Endothelial cell of umbilical vein (primary cell): ENCODE data around the gene SIM2. TPM values are rescaled to one million over a fixed set of nuclear protein-coding genes. Genes with fewer than 3 reads are reported as not detected.

Experiments
- BruUV-seq: library from RNA; stranded (reverse); fragments of 400-500 nt; replicated peaks from 2 replicates; lab custom pipeline; 2021; lab: Mats Ljungman, UMichigan
- CTCF ChIA-PET: fragments of 300-600, 350-600 bp; sonication (Branson Sonifier 250); formaldehyde crosslinking; loops from one replicate; lab custom pipeline; 2021; ENCODE audit warnings: antibody characterized with exemption, inconsistent platforms; lab: Charles Lee
- POLR2A ChIA-PET: fragments of 300-600, 350-600 bp; sonication (Branson Sonifier 250); formaldehyde crosslinking; loops from one replicate; lab custom pipeline; 2021; ENCODE audit warnings: antibody characterized with exemption, inconsistent platforms; lab: Charles Lee
- DNase-seq: peaks from one replicate; pipeline ENCODE4 v3.0.0-alpha.2; 2011; ENCODE audit warnings: low read depth, low spot score
- FAIRE-seq: peaks from 2 replicates; lab custom pipeline; 2011; peaks lifted over from hg19 to GRCh38; lab: Jason Lieb, UNC
- H2AFZ ChIP-seq: 2 replicates; pipeline ENCODE4 v1.6.0; 2012; ENCODE audit warnings: low read depth, low read length, control low read depth, inconsistent platforms
- H3K27ac ChIP-seq: 2 replicates; pipeline ENCODE4 v1.5.1; 2011; ENCODE audit warnings: low read depth, mild to moderate bottlenecking, control low read depth, low read length, moderate library complexity; ENCODE audit not compliant: insufficient read depth
- H3K27me3 ChIP-seq, 2 experiments: 2 replicates each; pipeline versions ENCODE4 v1.6.0 to v1.6.1; 2011; ENCODE audit warnings: low read length in 2 of 2, mixed read lengths in 1 of 2; ENCODE audit not compliant: control insufficient read depth in 2 of 2, insufficient read depth in 2 of 2
- H3K36me3 ChIP-seq, 2 experiments: 2 replicates in 1 of 2; 3 replicates in 1 of 2; pipeline ENCODE4 v1.5.1; 2011; ENCODE audit warnings: low read length in 2 of 2, mild to moderate bottlenecking in 1 of 2, moderate library complexity in 1 of 2; ENCODE audit not compliant: control insufficient read depth in 2 of 2, insufficient read depth in 2 of 2; ENCODE audit errors: extremely low read depth in 1 of 2
- H3K4me1 ChIP-seq: 3 replicates; pipeline ENCODE4 v1.5.1; 2011; ENCODE audit warnings: mild to moderate bottlenecking, low read length; ENCODE audit not compliant: control insufficient read depth, insufficient read depth; ENCODE audit errors: extremely low read depth
- H3K4me2 ChIP-seq: 2 replicates; pipeline ENCODE4 v1.6.1; 2011; ENCODE audit warnings: low read length, control low read depth, mixed read lengths; ENCODE audit not compliant: insufficient read depth
- H3K4me3 ChIP-seq, 3 experiments: fragments of 200-600 bp in 1 of 3; sonication (generic), shearing (Covaris generic) in 1 of 3; replicated peaks in 1 of 3; 2 replicates each; pipeline ENCODE4 v1.5.1; 2011 to 2016; ENCODE audit warnings: control low read depth in 3 of 3, low read length in 3 of 3, mild to moderate bottlenecking in 2 of 3, inconsistent platforms in 1 of 3, low read depth in 1 of 3, moderate library complexity in 1 of 3; ENCODE audit not compliant: insufficient read depth in 1 of 3
- H3K79me2 ChIP-seq: 2 replicates; pipeline ENCODE4 v1.6.0; 2012; ENCODE audit warnings: low read length, inconsistent platforms; ENCODE audit not compliant: control insufficient read depth, insufficient read depth
- H3K9ac ChIP-seq: replicated peaks from 2 replicates; pipeline ENCODE3; 2011; ENCODE audit warnings: low read length, control low read depth; ENCODE audit not compliant: insufficient read depth; ENCODE audit errors: extremely low read depth
- H3K9me1 ChIP-seq: replicated peaks from 3 replicates; pipeline ENCODE4 v1.6.0; 2011; ENCODE audit warnings: mild to moderate bottlenecking, low read length; ENCODE audit not compliant: control insufficient read depth, insufficient read depth; ENCODE audit errors: extremely low read depth
- H3K9me3 ChIP-seq: replicated peaks from 2 replicates; pipeline ENCODE4 v1.5.1; 2012; ENCODE audit warnings: low read length, inconsistent platforms; ENCODE audit not compliant: control insufficient read depth, insufficient read depth
- H4K20me1 ChIP-seq: replicated peaks from 2 replicates; pipeline ENCODE3; 2011; ENCODE audit warnings: mild to moderate bottlenecking, low read length; ENCODE audit not compliant: control insufficient read depth, insufficient read depth; ENCODE audit errors: extremely low read depth
- EZH2 ChIP-seq: IDR thresholded peaks from 2 replicates; pipeline ENCODE4 v1.6.1; 2012; ENCODE audit warnings: borderline replicate concordance, low read depth, mild to moderate bottlenecking, moderate library complexity, low read length, inconsistent platforms; ENCODE audit not compliant: severe bottlenecking
- FOS ChIP-seq: IDR thresholded peaks from 2 replicates; pipeline ENCODE4 v1.6.1; 2011; ENCODE audit warnings: mild to moderate bottlenecking, low read length, moderate library complexity, borderline replicate concordance; ENCODE audit not compliant: insufficient read depth
- GATA2 ChIP-seq: IDR thresholded peaks from 2 replicates; pipeline ENCODE4 v1.7.0; 2011; ENCODE audit warnings: low read depth, mild to moderate bottlenecking, moderate library complexity, mixed read lengths, low read length; ENCODE audit not compliant: insufficient read length, insufficient read depth
- JUN ChIP-seq: IDR thresholded peaks from 2 replicates; pipeline ENCODE4 v1.6.1; 2011; ENCODE audit warnings: borderline replicate concordance, low read depth; ENCODE audit not compliant: insufficient read length, insufficient read depth
- MYC ChIP-seq: IDR thresholded peaks from one replicate; pipeline ENCODE4 v1.6.1; 2011; ENCODE audit warnings: mild to moderate bottlenecking, low read depth, low read length
- POLR2A ChIP-seq: IDR thresholded peaks from 2 replicates; pipeline ENCODE4 v1.6.1; 2012; ENCODE audit warnings: low read depth, mild to moderate bottlenecking, control low read depth, low read length
- POLR2AphosphoS5 ChIP-seq: IDR thresholded peaks from 2 replicates; pipeline ENCODE4 v1.6.1; 2012; ENCODE audit warnings: low read depth, mild to moderate bottlenecking, control low read depth, low read length, moderate library complexity; ENCODE audit not compliant: insufficient read depth
- dilution Hi-C: fragments of 300-500 bp; cut with MboI; formaldehyde crosslinking; loops from one replicate; pipeline ENCODE4 v1.15.0; 2019; ENCODE audit warnings: low sequenced_read_pairs; ENCODE audit not compliant: extremely low pct_ligation_motif_present
- intact Hi-C: fragments of 100-400 bp; cut with micrococcal nuclease; formaldehyde crosslinking; loops from one replicate; pipeline ENCODE4 v1.10.0; 2022
- polyA plus RNA-seq, 4 experiments: library from polyadenylated mRNA; depleted of rRNA in 3 of 4; stranded (reverse) in 3 of 4; unstranded in 1 of 4; fragments of >200 nt; gene quantifications; 2 replicates each; pipeline versions ENCODE4 v1.2.1 to v1.2.3, GENCODE V29; 2011 to 2012; ENCODE audit warnings: missing spikeins in 1 of 4
- total RNA-seq: library from RNA; stranded (reverse); gene quantifications from 2 replicates; pipeline ENCODE4 v1.2.3, GENCODE V29; 2021
- TF ChIP-seq, protein P1 (sequence below): IDR thresholded peaks from 2 replicates; pipeline ENCODE4 v1.6.1; 2011; ENCODE audit not compliant: insufficient read depth, insufficient read length
- TF ChIP-seq, protein P2 (sequence below), 2 donors: IDR thresholded peaks; 1 replicate in 1 of 2; 2 replicates in 1 of 2; pipeline ENCODE4 v1.5.1; 2011; ENCODE audit warnings: low read length in 2 of 2, mild to moderate bottlenecking in 2 of 2, moderate library complexity in 2 of 2, control low read depth in 1 of 2, inconsistent platforms in 1 of 2, low read depth in 1 of 2; ENCODE audit not compliant: insufficient read depth in 1 of 2; ENCODE audit errors: extremely low read depth in 1 of 2

SIM2 gene
- total and polyA plus RNA-seq, 2 donors (not counting 3 experiments of a cell fraction or from before 2014, with no cell fraction given): not detected

GRCh38 chr21:36702622-36702968 lies 3.7 kb downstream of the SIM2 start:
- Histone ChIP-seq H2AFZ (no peak overlapping the region), H3K4me2 (no peak overlapping the region), H3K36me3 (no peaks in the 10 kb centered on the region), H3K27me3 (peaks cover 89 to 98% of the 10 kb centered on the region in 2 experiments), H3K4me3 (no peak overlapping the region), H3K9me3 (no peaks in the 10 kb centered on the region), H3K9ac (no peak overlapping the region), H3K79me2 (no peaks in the 10 kb centered on the region), H3K4me1 (peaks cover 23% of the 10 kb centered on the region), H3K9me1 (no peaks in the 10 kb centered on the region), H3K27ac (no peak overlapping the region), H4K20me1 (no peaks in the 10 kb centered on the region)
- BruUV-seq: no TSS peak
- POLR2A ChIA-PET: no interaction called here
- dilution Hi-C loops (no loop called here), intact Hi-C loops (no loop called here)
- no peak for FAIRE-seq
- TF ChIP-seq POLR2AphosphoS5 (no peak), FOS (no peak), POLR2A (no peak), MYC (no peak), JUN (no peak), GATA2 (no peak), EZH2 (no peak)
- TF ChIP-seq, protein P1, sequence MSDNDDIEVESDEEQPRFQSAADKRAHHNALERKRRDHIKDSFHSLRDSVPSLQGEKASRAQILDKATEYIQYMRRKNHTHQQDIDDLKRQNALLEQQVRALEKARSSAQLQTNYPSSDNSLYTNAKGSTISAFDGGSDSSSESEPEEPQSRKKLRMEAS: no peak
- TF ChIP-seq, protein P2, sequence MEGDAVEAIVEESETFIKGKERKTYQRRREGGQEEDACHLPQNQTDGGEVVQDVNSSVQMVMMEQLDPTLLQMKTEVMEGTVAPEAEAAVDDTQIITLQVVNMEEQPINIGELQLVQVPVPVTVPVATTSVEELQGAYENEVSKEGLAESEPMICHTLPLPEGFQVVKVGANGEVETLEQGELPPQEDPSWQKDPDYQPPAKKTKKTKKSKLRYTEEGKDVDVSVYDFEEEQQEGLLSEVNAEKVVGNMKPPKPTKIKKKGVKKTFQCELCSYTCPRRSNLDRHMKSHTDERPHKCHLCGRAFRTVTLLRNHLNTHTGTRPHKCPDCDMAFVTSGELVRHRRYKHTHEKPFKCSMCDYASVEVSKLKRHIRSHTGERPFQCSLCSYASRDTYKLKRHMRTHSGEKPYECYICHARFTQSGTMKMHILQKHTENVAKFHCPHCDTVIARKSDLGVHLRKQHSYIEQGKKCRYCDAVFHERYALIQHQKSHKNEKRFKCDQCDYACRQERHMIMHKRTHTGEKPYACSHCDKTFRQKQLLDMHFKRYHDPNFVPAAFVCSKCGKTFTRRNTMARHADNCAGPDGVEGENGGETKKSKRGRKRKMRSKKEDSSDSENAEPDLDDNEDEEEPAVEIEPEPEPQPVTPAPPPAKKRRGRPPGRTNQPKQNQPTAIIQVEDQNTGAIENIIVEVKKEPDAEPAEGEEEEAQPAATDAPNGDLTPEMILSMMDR (IDR thresholded peaks at IDR 0.05; ENCODE audit: extremely low read depth in 1 of 2, insufficient read depth in 1 of 2, low read depth in 1 of 2, low read length in 2 of 2): no peak
- DNase-seq: no peak
- CTCF ChIA-PET: interaction anchor here (0.8 to 2.9 kb wide), 3 partner anchors 17 to 215 kb away, joined by 3 to 11 read pairs (median 10); no protein-coding TSS in a partner anchor
